Large intestine (tissue), 3 donors: ENCODE results near the gene EFNA2. TPM values are rescaled to one million over a fixed set of nuclear protein-coding genes. Genes with fewer than 3 reads are reported as not detected.

ENCODE experiments used
- DNase-seq, 2 donors: peaks; one replicate each; pipeline versions ENCODE4 v3.0.0 to v3.0.0-alpha.2; 2013
- H3K27ac ChIP-seq: one replicate; pipeline ENCODE4 v1.5.1; 2013; ENCODE audit warnings: low read length
- H3K27me3 ChIP-seq: 2 replicates; pipeline ENCODE4 v1.6.1; 2013; ENCODE audit warnings: low read length; ENCODE audit not compliant: control insufficient read depth, insufficient read depth
- H3K36me3 ChIP-seq: 2 replicates; pipeline ENCODE4 v1.6.1; 2013; ENCODE audit warnings: low read length; ENCODE audit not compliant: control insufficient read depth, insufficient read depth
- H3K4me1 ChIP-seq: one replicate; pipeline ENCODE4 v1.6.1; 2013; ENCODE audit warnings: low read length; ENCODE audit not compliant: control insufficient read depth, insufficient read depth
- H3K4me3 ChIP-seq: one replicate; pipeline ENCODE4 v1.5.1; 2013; ENCODE audit warnings: low read length
- H3K9me3 ChIP-seq: one replicate; pipeline ENCODE4 v1.6.1; 2013; ENCODE audit warnings: mild to moderate bottlenecking, low read depth, low read length, moderate library complexity; ENCODE audit not compliant: control insufficient read depth
- WGBS: methylation state at CpG from one replicate; pipeline ENCODE4 v1.1.5; 2013; ENCODE audit warnings: low lambda C conversion rate; ENCODE audit not compliant: insufficient coverage; 5-methylcytosine and 5-hydroxymethylcytosine counted together
- polyA plus RNA-seq: library from polyadenylated mRNA; unstranded; fragments of 120-200 nt; gene quantifications from one replicate; pipeline ENCODE4 v1.2.1, GENCODE V29; 2013

Gene EFNA2
- polyA plus RNA-seq, 1 donor: 25.6 TPM

DNA sequence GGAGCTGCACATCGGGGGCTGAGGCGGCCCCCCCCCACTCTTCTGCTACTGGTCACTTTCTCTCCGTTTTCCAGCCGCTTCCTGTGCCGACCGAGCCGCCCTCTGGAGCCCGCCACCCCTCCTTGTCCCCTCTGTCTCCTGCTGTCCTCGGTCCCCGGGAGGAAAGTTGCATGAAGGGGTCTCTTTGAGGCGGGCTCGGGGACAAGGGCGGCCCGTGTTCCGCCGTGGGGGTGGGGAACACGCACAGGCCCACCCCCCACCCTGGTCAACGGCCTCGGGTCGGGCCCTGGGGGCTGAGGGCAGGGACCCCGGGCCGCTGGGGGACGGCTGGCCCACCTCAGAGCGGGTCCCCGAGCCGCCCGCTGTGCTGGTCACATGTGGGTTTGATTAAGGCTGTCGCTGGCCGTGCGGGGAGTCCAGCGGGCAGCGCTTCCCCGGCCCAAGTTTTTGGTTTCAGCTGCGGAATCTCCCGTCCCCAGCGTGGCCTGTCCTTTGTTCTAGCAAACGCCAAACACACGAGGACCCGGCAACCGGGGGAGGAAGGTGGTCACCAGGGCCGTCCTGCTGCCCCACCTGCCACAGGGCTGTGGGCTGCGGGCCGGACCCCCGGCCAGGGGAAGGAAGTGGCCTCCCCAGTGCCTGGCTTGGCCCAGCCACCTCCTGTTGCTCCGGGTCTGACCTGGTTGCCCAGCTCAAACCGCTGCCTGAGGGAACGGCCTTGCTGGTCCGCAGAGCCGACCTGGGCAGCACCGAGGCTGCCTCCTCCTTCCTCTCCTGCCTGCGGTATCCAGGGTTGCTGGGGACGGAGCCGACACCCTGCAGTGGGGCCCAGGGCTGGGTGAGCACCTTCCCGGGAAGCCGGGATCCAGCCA lies 1.9 kb downstream of the EFNA2 start:
- no peaks in the 10 kb centered on the region for H3K36me3 ChIP-seq
- H3K27me3 ChIP-seq: peaks cover 10% of the 10 kb centered on the region
- H3K9me3 ChIP-seq: peaks cover 6% of the 10 kb centered on the region
- H3K4me1 ChIP-seq: peaks cover 58% of the 10 kb centered on the region
- peak overlapping the region; percentile 67 for H3K4me3 ChIP-seq
- peak overlapping the region; percentile 42 for H3K27ac ChIP-seq
- no CpG with 5 or more reads among the region's 55 CpGs for WGBS
- no peak for DNase-seq

DNA sequence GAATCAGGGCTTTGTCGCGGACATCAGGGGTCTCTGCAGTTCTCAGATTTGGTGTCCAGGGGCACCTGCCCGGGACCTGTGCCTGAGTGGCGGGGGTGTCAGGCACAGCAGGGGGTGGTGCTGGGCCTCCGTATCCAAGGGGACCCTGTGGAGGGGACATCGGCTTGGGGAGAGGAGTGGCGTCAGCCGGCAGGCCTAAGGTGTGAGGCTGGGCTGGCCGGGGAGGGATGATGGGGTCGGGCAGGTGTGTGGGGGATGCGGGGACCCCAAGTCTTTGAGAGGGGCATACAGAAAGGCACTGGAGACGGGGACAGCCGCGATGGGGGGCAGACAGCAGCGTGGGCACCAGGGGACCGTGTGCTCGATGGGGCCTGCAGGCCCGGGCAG lies 2.5 kb downstream of the EFNA2 start:
- no CpG with 5 or more reads among the region's 18 CpGs for WGBS
- DNase-seq: no peak
- Histone ChIP-seq H3K9me3 (peaks cover 6% of the 10 kb centered on the region), H3K27ac (peak overlapping the region; percentile 42), H3K4me1 (peaks cover 58% of the 10 kb centered on the region), H3K36me3 (no peaks in the 10 kb centered on the region), H3K4me3 (peak overlapping the region; percentile 67), H3K27me3 (peaks cover 10% of the 10 kb centered on the region)

DNA sequence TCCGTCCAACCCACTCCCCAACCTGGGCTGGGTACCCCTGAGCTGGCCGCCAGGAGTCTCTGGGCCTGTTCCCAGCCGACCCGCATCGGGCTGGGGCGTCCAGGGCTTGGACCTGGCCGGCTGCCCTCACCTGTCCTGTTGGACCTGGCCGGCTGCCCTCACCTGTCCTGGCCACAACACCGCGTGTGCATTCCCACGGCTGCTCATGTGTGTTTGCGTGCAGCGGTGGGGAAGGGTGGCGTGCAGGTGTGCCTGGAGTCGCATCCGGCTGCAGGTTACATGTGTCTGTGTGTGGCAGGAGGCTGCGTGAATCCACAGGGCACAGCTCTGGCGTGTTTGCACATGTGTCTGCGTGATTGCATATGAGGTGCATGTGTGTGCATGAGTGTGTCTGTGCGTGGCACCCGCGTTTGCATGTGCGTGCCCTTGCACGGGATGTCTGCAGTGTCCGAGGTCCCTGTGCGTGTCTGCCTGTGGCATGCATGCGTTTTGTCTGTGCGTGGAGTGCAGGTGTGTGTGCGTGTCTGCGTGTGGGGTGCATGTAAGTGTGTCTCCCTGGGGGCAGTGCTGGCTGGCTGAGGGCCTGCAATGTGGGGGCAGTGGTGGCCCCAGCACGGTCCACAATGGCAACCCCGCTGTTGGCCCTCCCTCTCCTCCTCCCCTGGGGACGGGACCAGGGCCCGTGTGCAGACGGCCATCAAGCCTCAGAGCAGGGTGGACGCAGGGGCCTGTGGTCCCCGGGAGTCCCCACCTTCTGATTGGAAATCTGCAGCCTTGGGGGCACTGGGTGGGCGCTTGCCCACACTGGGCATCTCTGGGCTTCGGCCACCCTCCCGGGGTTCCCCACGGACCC lies 3.4 kb downstream of the EFNA2 start:
- Histone ChIP-seq H3K27ac (no peak overlapping the region), H3K4me3 (no peak overlapping the region), H3K27me3 (peaks cover 10% of the 10 kb centered on the region), H3K9me3 (no peaks in the 10 kb centered on the region), H3K4me1 (peaks cover 53% of the 10 kb centered on the region), H3K36me3 (no peaks in the 10 kb centered on the region)
- DNase-seq: no peak
- WGBS: no CpG with 5 or more reads among the region's 41 CpGs

DNA sequence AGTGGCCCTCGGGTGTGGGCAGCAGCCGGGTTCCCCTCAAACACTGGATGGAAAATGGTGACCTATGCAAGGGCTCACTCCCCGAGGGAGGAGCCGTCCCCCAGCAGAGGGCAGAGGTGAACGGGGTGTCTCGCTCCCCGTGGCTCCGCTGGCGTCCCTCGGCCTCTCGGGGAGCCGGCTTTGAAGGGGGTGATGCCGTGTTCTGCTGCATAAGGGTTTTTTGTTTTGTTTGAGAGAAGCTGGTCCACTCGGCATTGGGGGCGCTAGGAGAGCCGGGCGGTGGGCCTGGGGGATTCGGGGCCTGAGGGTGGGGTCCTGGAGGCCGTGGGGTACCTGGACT lies 4.0 kb downstream of the EFNA2 start:
- no peaks in the 10 kb centered on the region for H3K36me3 ChIP-seq
- H3K4me1 ChIP-seq: peaks cover 50% of the 10 kb centered on the region
- H3K27me3 ChIP-seq: peaks cover 10% of the 10 kb centered on the region
- H3K27ac ChIP-seq: no peak overlapping the region
- H3K4me3 ChIP-seq: no peak overlapping the region
- DNase-seq: no peak
- WGBS: no CpG with 5 or more reads among the region's 19 CpGs
- H3K9me3 ChIP-seq: no peaks in the 10 kb centered on the region

DNA sequence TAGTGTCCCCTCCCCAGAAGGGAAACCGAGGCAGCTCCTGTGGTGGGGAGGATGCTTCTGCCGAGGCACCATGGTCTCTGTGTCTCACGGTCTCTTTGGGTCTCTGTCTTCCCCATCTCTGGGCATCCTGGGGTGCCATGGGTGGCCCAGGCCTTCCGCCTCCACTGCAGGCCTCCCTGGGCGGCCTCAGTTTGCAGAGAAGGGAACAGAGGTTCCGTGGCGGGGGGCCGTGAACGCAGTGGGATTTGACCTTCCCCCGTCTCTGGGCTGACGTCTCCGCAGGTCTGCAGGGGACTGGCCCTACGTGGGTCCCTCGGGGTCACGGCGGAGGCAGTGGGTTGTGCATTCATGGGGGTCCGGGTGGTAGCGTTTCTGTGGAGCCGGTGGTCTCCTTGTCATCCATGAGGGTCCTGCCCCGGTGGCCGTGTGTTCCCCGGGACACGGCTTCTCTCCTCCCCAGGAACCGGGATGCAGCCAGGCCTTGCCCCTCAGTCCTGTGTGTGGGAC lies 4.6 kb downstream of the EFNA2 start:
- peaks cover 9% of the 10 kb centered on the region for H3K27me3 ChIP-seq
- H3K27ac ChIP-seq: peak overlapping the region; percentile 91
- DNase-seq: no peak
- H3K9me3 ChIP-seq: no peaks in the 10 kb centered on the region
- H3K4me3 ChIP-seq: peak overlapping the region; percentile 25
- peaks cover 49% of the 10 kb centered on the region for H3K4me1 ChIP-seq
- H3K36me3 ChIP-seq: no peaks in the 10 kb centered on the region
- WGBS: no CpG with 5 or more reads among the region's 24 CpGs

DNA sequence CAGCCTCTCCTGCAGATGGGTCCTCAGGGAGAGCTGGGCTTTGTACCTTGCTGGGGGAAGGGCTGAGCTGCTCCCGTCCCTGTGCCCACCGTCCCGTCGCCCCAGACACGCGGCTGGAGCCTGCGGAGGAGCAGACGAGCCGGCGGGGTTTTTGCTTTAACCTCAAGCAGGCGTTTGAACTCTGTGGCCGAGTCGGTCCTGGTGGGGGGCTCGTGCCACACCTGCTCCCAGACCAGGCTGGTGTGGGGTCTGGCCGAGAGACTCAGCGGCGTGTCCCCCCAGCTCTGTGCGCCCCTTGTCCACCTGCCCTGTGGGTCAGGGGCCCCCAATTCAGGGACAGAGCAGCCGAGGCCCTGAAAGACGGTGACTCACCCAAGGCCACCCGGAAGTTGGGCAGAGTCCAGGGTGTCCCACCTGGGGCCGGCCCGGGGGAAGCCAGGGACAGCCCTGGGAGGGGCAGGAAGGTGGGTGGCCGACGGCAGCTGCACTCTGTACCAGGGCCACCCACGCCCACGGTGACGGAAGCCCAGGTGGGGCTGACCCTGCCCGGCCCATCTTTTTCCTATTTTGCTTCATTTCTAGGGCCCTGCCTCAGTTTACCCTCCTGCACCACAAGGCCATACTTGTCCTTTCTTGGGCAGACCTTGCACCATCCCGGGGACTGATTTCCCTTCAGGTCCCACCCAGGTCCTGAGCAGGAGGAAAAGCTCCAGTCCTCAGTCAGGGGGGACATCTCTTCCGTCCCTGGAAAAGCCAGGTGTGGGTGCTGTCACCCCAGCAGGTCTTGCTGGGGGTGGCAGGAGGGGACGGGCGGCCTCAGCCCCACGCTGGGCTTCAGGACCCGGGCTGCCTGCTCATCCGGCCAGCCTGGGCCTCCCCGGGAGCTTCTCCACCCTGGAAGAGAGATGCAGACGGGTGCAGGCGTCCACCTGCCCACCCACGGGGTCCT lies 5.3 kb downstream of the EFNA2 start:
- H3K4me3 ChIP-seq: peak overlapping the region; percentile 25
- DNase-seq: peak; percentile 91 to 95

DNA sequence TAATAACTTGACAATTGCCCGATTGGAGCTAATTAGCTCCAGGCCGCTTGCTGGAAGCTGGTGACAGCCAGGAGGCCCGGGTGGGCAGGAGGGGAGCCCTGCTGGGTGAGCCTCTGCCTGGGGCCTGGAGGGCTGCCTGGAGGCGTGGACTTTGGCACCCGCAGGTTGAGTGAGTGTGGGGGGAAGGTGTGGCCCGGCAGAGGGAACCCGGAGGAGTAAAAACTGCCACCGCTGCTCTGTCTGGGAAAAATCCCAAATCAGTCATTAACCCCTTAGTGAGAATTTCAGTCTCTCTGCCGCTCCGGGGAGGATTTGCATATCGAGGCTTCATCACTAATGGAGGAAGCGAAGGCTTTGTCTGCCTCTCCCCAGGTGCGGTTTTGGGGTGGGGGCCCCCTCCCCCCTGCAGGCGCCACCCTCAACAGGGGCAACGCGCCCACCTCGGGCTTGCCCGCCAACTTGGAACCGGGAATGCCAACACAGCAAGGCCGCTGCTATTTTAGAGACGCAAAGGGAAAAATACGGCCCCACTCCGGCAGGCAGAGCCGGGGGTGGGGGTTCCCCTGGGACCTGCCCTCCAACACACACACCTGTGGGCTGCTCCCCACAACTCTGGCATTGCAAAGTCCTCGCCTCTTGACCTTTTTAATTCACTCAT lies 6.2 kb downstream of the EFNA2 start:
- Histone ChIP-seq H3K9me3 (no peaks in the 10 kb centered on the region), H3K36me3 (no peaks in the 10 kb centered on the region), H3K27me3 (peaks cover 2% of the 10 kb centered on the region), H3K27ac (peak overlapping the region; percentile 91), H3K4me3 (peak overlapping the region; percentile 15), H3K4me1 (peaks cover 47% of the 10 kb centered on the region)
- DNase-seq: peak; percentile 60 to 76
- WGBS: no CpG with 5 or more reads among the region's 25 CpGs

More for the DNA sequence above, 5.3 kb downstream of the EFNA2 start:
- Histone ChIP-seq H3K36me3 (no peaks in the 10 kb centered on the region), H3K27me3 (peaks cover 8% of the 10 kb centered on the region), H3K27ac (peak overlapping the region; percentile 91), H3K9me3 (no peaks in the 10 kb centered on the region), H3K4me1 (peaks cover 47% of the 10 kb centered on the region)
- 33% methylated on average over 3 of the region's 40 CpGs for WGBS

DNA sequence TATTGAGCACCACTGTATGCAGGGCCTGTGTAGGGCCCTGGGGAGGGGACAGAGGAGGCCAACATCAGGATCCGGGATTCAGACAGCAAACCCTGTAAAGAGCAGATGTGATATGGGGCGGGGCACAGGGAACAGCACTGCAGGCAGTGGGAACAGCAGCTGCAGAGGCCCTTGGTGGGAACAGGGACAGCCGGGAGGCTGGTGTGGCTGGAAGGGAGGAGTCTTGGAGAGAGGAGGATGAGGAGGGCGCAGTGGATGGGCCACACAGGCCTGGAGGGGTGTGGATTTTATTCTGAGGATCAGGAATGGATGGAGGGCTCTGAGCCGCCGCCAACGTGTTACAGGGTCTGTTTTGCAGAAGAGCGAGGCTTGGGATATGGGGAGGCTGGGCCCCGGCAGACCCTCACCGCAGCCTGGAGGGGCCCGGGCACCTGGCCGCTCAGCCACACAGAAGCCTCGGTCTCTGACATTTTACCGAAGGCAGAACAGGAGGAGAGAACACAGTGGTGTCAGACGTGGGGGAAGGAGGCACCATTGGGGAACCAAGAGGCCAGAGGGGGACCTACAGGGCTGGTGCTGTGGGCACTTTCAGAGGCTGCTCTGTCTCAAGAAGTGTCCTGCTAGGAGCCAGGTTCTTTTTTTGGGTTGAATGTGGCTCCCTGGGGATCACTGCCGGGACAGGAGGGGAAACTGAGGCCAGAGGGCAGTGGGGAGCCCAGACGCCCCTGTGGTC lies 6.9 kb downstream of the EFNA2 start:
- H3K4me1 ChIP-seq: peaks cover 47% of the 10 kb centered on the region
- no peaks in the 10 kb centered on the region for H3K36me3 ChIP-seq
- DNase-seq: no peak
- no peak overlapping the region for H3K4me3 ChIP-seq
- H3K9me3 ChIP-seq: no peaks in the 10 kb centered on the region
- no CpG with 5 or more reads among the region's 17 CpGs for WGBS
- peak overlapping the region; percentile 91 for H3K27ac ChIP-seq
- no peaks in the 10 kb centered on the region for H3K27me3 ChIP-seq
